Neural cell (in vitro differentiated cells): ENCODE results near the gene ACSM6. TPM values are rescaled to one million over a fixed set of nuclear protein-coding genes. Genes with fewer than 3 reads are reported as not detected.

ENCODE experiments used
- H2AFZ ChIP-seq: fragments of 200-600, 300-800 bp; sonication (generic), shearing (Covaris generic); 2 replicates; pipeline ENCODE4 v1.6.0; 2014; ENCODE audit warnings: low read depth, mild to moderate bottlenecking, antibody characterized with exemption, low read length, moderate library complexity
- H3F3A ChIP-seq: fragments of 200-600 bp; shearing (Covaris generic); 2 replicates; pipeline ENCODE4 v1.6.1; 2016; ENCODE audit warnings: mild to moderate bottlenecking, moderate library complexity, mixed read lengths, antibody characterized with exemption, low read length; ENCODE audit not compliant: insufficient read depth, poor library complexity, severe bottlenecking
- H3K27ac ChIP-seq: fragments of 200-600, 300-800 bp; sonication (generic), shearing (Covaris generic); 2 replicates; pipeline ENCODE4 v1.5.1; 2014; ENCODE audit warnings: mild to moderate bottlenecking, low read length, moderate library complexity
- H3K27me3 ChIP-seq: fragments of 300-800, 200-600 bp; sonication (generic), shearing (Covaris generic); 2 replicates; pipeline ENCODE4 v1.6.0; 2014; ENCODE audit warnings: mild to moderate bottlenecking, low read depth, low read length, moderate library complexity; ENCODE audit not compliant: insufficient read depth
- H3K36me3 ChIP-seq: fragments of 300-800, 200-600 bp; sonication (generic), shearing (Covaris generic); 2 replicates; pipeline ENCODE4 v1.5.1; 2014; ENCODE audit warnings: mild to moderate bottlenecking, antibody characterized with exemption, low read length, moderate library complexity; ENCODE audit not compliant: insufficient read depth
- H3K4me2 ChIP-seq: fragments of 300-800, 200-600 bp; sonication (generic), shearing (Covaris generic); 2 replicates; pipeline ENCODE4 v1.6.0; 2014; ENCODE audit warnings: mild to moderate bottlenecking, low read length
- H3K4me3 ChIP-seq: fragments of 300-800, 200-600 bp; sonication (generic), shearing (Covaris generic); 2 replicates; pipeline ENCODE4 v1.5.1; 2014; ENCODE audit warnings: mild to moderate bottlenecking, low read length, moderate library complexity
- H3K79me2 ChIP-seq: fragments of 200-600 bp; shearing (Covaris generic); replicated peaks from 2 replicates; pipeline ENCODE4 v1.6.0; 2014; ENCODE audit warnings: mild to moderate bottlenecking, low read length, moderate library complexity; ENCODE audit not compliant: insufficient read depth
- H3K9ac ChIP-seq: fragments of 300-800, 200-600 bp; sonication (generic), shearing (Covaris generic); 2 replicates; pipeline ENCODE4 v1.6.1; 2016; ENCODE audit warnings: mild to moderate bottlenecking, low read length, mixed read lengths
- H3K9me2 ChIP-seq: fragments of 200-600 bp; shearing (Covaris generic); 2 replicates; pipeline ENCODE4 v1.6.1; 2016; ENCODE audit warnings: mild to moderate bottlenecking, low read length, mixed read lengths; ENCODE audit not compliant: insufficient read depth
- H3K9me3 ChIP-seq: fragments of 200-600, 300-800 bp; sonication (generic), shearing (Covaris generic); 2 replicates; pipeline ENCODE4 v1.6.1; 2016; ENCODE audit warnings: mild to moderate bottlenecking, mixed run types, low read length, moderate library complexity, mixed read lengths
- H4K20me1 ChIP-seq: fragments of 200-600 bp; shearing (Covaris generic); 2 replicates; pipeline ENCODE4 v1.6.1; 2016; ENCODE audit warnings: mild to moderate bottlenecking, mixed run types; ENCODE audit not compliant: insufficient read depth
- CTCF ChIP-seq: fragments of 450-650 bp; IDR thresholded peaks from 2 replicates; pipeline ENCODE4 v1.5.1; 2014; ENCODE audit warnings: antibody characterized with exemption, mild to moderate bottlenecking, moderate library complexity; ENCODE audit not compliant: poor library complexity, severe bottlenecking
- EP300 ChIP-seq: fragments of 450-650 bp; conservative IDR thresholded peaks from 2 replicates; pipeline ENCODE4 v1.6.1; 2014; ENCODE audit warnings: antibody characterized with exemption, mild to moderate bottlenecking, moderate library complexity; ENCODE audit not compliant: poor library complexity, severe bottlenecking
- EZH2 ChIP-seq: fragments of 200-600, 300-800 bp; shearing (Covaris generic), sonication (generic); IDR thresholded peaks from 2 replicates; pipeline ENCODE4 v1.6.1; 2014; ENCODE audit warnings: antibody characterized with exemption, low read length, borderline replicate concordance, mild to moderate bottlenecking; ENCODE audit not compliant: insufficient read depth, poor library complexity, severe bottlenecking
- MXI1 ChIP-seq: fragments of 450-650 bp; conservative IDR thresholded peaks from 2 replicates; pipeline ENCODE4 v1.6.1; 2014; ENCODE audit warnings: antibody characterized with exemption, mild to moderate bottlenecking; ENCODE audit not compliant: poor library complexity, severe bottlenecking
- POLR2AphosphoS5 ChIP-seq: IDR thresholded peaks from 2 replicates; pipeline ENCODE4 v1.6.1; 2012
- RAD21 ChIP-seq: fragments of 450-650 bp; conservative IDR thresholded peaks from 2 replicates; pipeline ENCODE4 v1.6.1; 2014; ENCODE audit warnings: antibody characterized with exemption, mild to moderate bottlenecking, moderate library complexity
- REST ChIP-seq: IDR thresholded peaks from 2 replicates; pipeline ENCODE4 v1.6.1; 2012; ENCODE audit warnings: borderline replicate concordance
- SMC3 ChIP-seq: fragments of 450-650 bp; conservative IDR thresholded peaks from 2 replicates; pipeline ENCODE4 v1.6.1; 2014; ENCODE audit warnings: antibody characterized with exemption, mild to moderate bottlenecking, moderate library complexity; ENCODE audit not compliant: poor library complexity
- TAF1 ChIP-seq: IDR thresholded peaks from 2 replicates; pipeline ENCODE4 v1.6.1; 2012; ENCODE audit warnings: low read depth
- polyA plus RNA-seq: library from polyadenylated mRNA; depleted of rRNA; stranded (reverse); fragments of >200 nt; gene quantifications from 2 replicates; pipeline ENCODE4 v1.2.3, GENCODE V29; 2014

ACSM6 gene
- polyA plus RNA-seq, 1 donor from 2014 or later, result not detected

GRCh38 chr10:95172851-95173250 is 21.2 kb upstream of the ACSM6 start:
- Histone ChIP-seq H3K79me2 (no peaks in the 10 kb centered on the region), H3K9me2 (no peaks in the 10 kb centered on the region), H3K36me3 (no peaks in the 10 kb centered on the region), H3K4me2 (no peak overlapping the region), H2AFZ (no peak overlapping the region), H3K9me3 (no peaks in the 10 kb centered on the region), H3K27ac (no peak overlapping the region), H3K4me3 (no peak overlapping the region), H3K27me3 (no peaks in the 10 kb centered on the region), H3K9ac (no peak overlapping the region), H3F3A (no peaks in the 10 kb centered on the region), H4K20me1 (no peaks in the 10 kb centered on the region)
- TF ChIP-seq POLR2AphosphoS5 (no peak), SMC3 (no peak), EZH2 (no peak), RAD21 (no peak), CTCF (no peak), MXI1 (no peak), TAF1 (no peak), EP300 (no peak)

DNA sequence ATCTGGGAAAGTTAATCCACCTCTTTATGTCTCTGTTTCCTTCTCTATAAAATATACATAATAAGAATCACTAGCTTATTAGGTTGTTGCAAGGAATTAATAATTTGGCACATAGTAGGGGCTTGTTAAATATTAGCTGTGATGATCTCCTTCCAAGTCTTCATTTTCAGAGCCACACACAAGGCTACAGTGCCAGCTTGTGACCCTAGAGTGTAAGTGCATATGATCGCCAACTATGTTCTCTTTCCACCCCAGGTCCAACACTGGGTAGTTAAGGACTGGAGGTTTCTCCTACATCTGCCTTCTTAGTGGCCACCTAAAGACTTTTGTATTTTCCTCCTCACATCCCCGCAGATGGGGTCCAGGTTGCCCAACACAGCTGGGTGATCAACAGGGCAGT is 17.9 kb upstream of the ACSM6 start:
- no peak for TF ChIP-seq TAF1
- TF ChIP-seq EP300, result no peak
- no peak for TF ChIP-seq CTCF
- TF ChIP-seq SMC3, result no peak
- TF ChIP-seq EZH2, result no peak
- TF ChIP-seq REST, result no peak
- Histone ChIP-seq H3K79me2 (no peaks in the 10 kb centered on the region), H3K27me3 (no peaks in the 10 kb centered on the region)

More for the DNA sequence above, 17.9 kb upstream of the ACSM6 start:
- Histone ChIP-seq H3K27ac (no peak overlapping the region), H3K4me2 (no peak overlapping the region), H3K9me3 (no peaks in the 10 kb centered on the region), H3K4me3 (no peak overlapping the region), H3K36me3 (no peaks in the 10 kb centered on the region), H3K9me2 (no peaks in the 10 kb centered on the region), H3F3A (no peaks in the 10 kb centered on the region), H4K20me1 (no peaks in the 10 kb centered on the region), H2AFZ (no peak overlapping the region), H3K9ac (no peak overlapping the region)
